Astrocyte (in vitro differentiated cells and primary cell): Measurements from ENCODE around the gene THBS1. TPM values are rescaled to one million over a fixed set of nuclear protein-coding genes. Genes with fewer than 3 reads are reported as not detected.
A peak's percentile ranks its signal among the peaks of the same experiment; 100 is the strongest.

Experiments used
- DNase-seq: peaks from one replicate; pipeline ENCODE4 v3.0.0-alpha.2; 2010; ENCODE audit warnings: low read depth
- FAIRE-seq: peaks from 2 replicates; lab custom pipeline; 2011; peaks lifted over from hg19 to GRCh38; lab: Jason Lieb, UNC
- H2AFZ ChIP-seq: 2 replicates; pipeline ENCODE4 v1.6.0; 2012; ENCODE audit warnings: low read depth, low read length, inconsistent platforms
- H3K27ac ChIP-seq: 2 replicates; pipeline ENCODE4 v1.5.1; 2011; ENCODE audit warnings: low read depth, low read length, inconsistent platforms
- H3K27me3 ChIP-seq: 2 replicates; pipeline ENCODE4 v1.6.0; 2011; ENCODE audit warnings: low read length, inconsistent platforms; ENCODE audit not compliant: insufficient read depth
- H3K36me3 ChIP-seq: 2 replicates; pipeline ENCODE4 v1.5.1; 2011; ENCODE audit warnings: low read length, inconsistent platforms; ENCODE audit not compliant: insufficient read depth
- H3K4me1 ChIP-seq: 2 replicates; pipeline ENCODE4 v1.5.1; 2011; ENCODE audit warnings: low read length, inconsistent platforms; ENCODE audit not compliant: insufficient read depth
- H3K4me2 ChIP-seq: 2 replicates; pipeline ENCODE4 v1.6.0; 2012; ENCODE audit warnings: low read length, inconsistent platforms
- H3K4me3 ChIP-seq: 2 replicates; pipeline ENCODE4 v1.5.1; 2011; ENCODE audit warnings: low read depth, mild to moderate bottlenecking, low read length, inconsistent platforms; ENCODE audit not compliant: insufficient read depth
- H3K79me2 ChIP-seq: 2 replicates; pipeline ENCODE4 v1.6.0; 2012; ENCODE audit warnings: mild to moderate bottlenecking, low read length, inconsistent platforms; ENCODE audit not compliant: insufficient read depth
- H3K9ac ChIP-seq: 2 replicates; pipeline ENCODE4 v1.6.0; 2012; ENCODE audit warnings: mild to moderate bottlenecking, low read length, inconsistent platforms
- H3K9me3 ChIP-seq: 2 replicates; pipeline ENCODE4 v1.5.1; 2012; ENCODE audit warnings: low read depth, mild to moderate bottlenecking, low read length, inconsistent platforms; ENCODE audit not compliant: insufficient read depth
- H4K20me1 ChIP-seq: 2 replicates; pipeline ENCODE4 v1.6.0; 2012; ENCODE audit warnings: low read length, inconsistent platforms; ENCODE audit not compliant: insufficient read depth
- H3K27ac Mint-ChIP-seq: one replicate; pipeline ENCODE4 v1.8.0; 2021; ENCODE audit warnings: mild to moderate bottlenecking, mixed read lengths; ENCODE audit not compliant: unreplicated experiment
- H3K27me3 Mint-ChIP-seq: one replicate; pipeline ENCODE4 v1.8.0; 2021; ENCODE audit warnings: low read depth, mixed read lengths; ENCODE audit not compliant: unreplicated experiment
- H3K36me3 Mint-ChIP-seq: one replicate; pipeline ENCODE4 v1.8.0; 2021; ENCODE audit warnings: low read depth, mixed read lengths; ENCODE audit not compliant: unreplicated experiment
- H3K4me1 Mint-ChIP-seq: one replicate; pipeline ENCODE4 v1.8.0; 2021; ENCODE audit warnings: low read depth, mixed read lengths; ENCODE audit not compliant: unreplicated experiment
- H3K4me3 Mint-ChIP-seq: one replicate; pipeline ENCODE4 v1.8.0; 2021; ENCODE audit warnings: mild to moderate bottlenecking, moderate library complexity, mixed read lengths; ENCODE audit not compliant: unreplicated experiment
- H3K9me3 Mint-ChIP-seq: one replicate; pipeline ENCODE4 v1.8.0; 2021; ENCODE audit warnings: mild to moderate bottlenecking, mixed read lengths; ENCODE audit not compliant: unreplicated experiment
- EZH2 ChIP-seq: IDR thresholded peaks from 2 replicates; pipeline ENCODE4 v1.6.1; 2012; ENCODE audit warnings: mild to moderate bottlenecking, low read length, inconsistent platforms; ENCODE audit not compliant: insufficient read depth
- total RNA-seq: library from RNA; stranded (reverse); gene quantifications from 2 replicates; pipeline ENCODE4 v1.2.1, GENCODE V29; 2021
- TF ChIP-seq, protein P1 (sequence below): IDR thresholded peaks from 2 replicates; pipeline ENCODE4 v1.5.1; 2011; ENCODE audit warnings: low read depth, mild to moderate bottlenecking, inconsistent platforms, low read length, moderate library complexity; ENCODE audit not compliant: insufficient read depth

THBS1 gene
- total RNA-seq, 1 donor from 2014 or later, result 720 TPM

DNA sequence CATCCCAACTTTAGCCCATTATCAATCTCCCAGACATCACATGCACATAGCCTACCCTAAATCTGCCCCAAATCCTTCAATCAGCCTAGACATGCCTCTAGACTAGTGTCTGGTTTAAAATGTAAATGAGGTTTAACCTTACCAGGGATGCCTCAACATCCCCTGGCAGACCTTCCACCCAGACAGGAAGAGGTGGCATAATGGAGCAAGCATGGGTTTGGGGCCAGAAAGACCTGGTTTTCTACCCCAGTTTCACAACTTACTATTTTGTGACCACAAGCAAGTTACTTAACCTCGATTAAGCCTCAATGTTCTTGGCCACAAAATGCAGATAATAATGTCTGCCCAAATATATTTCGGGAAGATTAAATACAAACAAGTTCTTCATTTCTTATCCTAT is 28.3 kb upstream of the THBS1 start:
- Histone ChIP-seq H2AFZ (no peak overlapping the region), H3K36me3 (no peaks in the 10 kb centered on the region), H3K4me3 (no peak overlapping the region), H3K9me3 (no peaks in the 10 kb centered on the region), H3K4me2 (no peak overlapping the region), H3K27me3 (no peaks in the 10 kb centered on the region), H3K79me2 (no peaks in the 10 kb centered on the region), H3K27ac (no peak overlapping the region), H3K4me1 (peaks cover 6% of the 10 kb centered on the region), H3K9ac (no peak overlapping the region), H4K20me1 (no peaks in the 10 kb centered on the region)
- Mint-ChIP-seq H3K27me3 (peaks cover 2% of the 10 kb centered on the region), H3K27ac (no peak overlapping the region), H3K9me3 (peaks cover 4% of the 10 kb centered on the region), H3K36me3 (no peaks in the 10 kb centered on the region), H3K4me3 (no peak overlapping the region), H3K4me1 (peaks cover 5% of the 10 kb centered on the region)
- TF ChIP-seq, protein P1, sequence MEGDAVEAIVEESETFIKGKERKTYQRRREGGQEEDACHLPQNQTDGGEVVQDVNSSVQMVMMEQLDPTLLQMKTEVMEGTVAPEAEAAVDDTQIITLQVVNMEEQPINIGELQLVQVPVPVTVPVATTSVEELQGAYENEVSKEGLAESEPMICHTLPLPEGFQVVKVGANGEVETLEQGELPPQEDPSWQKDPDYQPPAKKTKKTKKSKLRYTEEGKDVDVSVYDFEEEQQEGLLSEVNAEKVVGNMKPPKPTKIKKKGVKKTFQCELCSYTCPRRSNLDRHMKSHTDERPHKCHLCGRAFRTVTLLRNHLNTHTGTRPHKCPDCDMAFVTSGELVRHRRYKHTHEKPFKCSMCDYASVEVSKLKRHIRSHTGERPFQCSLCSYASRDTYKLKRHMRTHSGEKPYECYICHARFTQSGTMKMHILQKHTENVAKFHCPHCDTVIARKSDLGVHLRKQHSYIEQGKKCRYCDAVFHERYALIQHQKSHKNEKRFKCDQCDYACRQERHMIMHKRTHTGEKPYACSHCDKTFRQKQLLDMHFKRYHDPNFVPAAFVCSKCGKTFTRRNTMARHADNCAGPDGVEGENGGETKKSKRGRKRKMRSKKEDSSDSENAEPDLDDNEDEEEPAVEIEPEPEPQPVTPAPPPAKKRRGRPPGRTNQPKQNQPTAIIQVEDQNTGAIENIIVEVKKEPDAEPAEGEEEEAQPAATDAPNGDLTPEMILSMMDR, result no peak
- DNase-seq, result no peak
- FAIRE-seq, result no peak

DNA sequence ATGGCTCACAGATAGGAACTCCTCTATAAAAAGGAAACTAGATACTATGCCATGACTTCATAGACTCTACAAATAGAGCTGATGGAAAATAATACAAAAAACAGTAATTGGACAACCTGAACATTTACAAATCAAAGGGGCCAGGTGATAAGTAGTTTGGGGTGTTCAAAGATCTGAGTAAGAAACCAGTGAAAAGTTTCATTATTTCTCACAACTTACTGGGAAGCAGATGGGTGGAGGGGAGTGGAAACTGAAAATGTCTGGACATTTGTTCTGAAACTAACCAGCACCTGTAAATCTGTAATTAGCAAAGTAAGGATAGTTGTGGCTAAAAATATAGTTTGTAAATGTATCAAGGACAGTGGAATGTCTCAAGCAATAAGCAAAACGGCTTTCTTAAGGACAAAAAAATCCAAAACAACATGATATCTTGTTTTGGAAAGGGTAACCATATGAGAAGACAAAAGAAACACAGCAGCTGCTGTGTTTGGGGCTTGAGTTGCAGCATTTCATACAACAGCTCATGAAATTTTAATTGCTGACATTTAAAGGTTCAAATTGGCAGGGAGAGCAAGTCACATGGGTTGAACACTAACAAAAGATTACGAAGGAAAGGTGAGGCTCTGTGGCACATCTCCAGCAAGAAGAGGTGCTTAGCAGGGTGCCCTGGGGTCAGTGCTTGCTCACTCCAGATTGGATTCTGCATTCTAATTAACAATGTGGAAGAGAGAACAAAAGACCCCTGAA is 26.8 kb upstream of the THBS1 start:
- no peaks in the 10 kb centered on the region for H4K20me1 ChIP-seq
- H3K9ac ChIP-seq, result no peak overlapping the region
- Mint-ChIP-seq H3K36me3 (no peaks in the 10 kb centered on the region), H3K4me3 (no peak overlapping the region), H3K9me3 (peaks cover 4% of the 10 kb centered on the region), H3K4me1 (peaks cover 5% of the 10 kb centered on the region), H3K27me3 (peaks cover 2% of the 10 kb centered on the region), H3K27ac (no peak overlapping the region)
- H2AFZ ChIP-seq, result no peak overlapping the region
- no peak for DNase-seq
- no peak overlapping the region for H3K4me2 ChIP-seq
- no peak overlapping the region for H3K4me3 ChIP-seq
- no peaks in the 10 kb centered on the region for H3K9me3 ChIP-seq
- no peak overlapping the region for H3K27ac ChIP-seq
- H3K36me3 ChIP-seq, result no peaks in the 10 kb centered on the region
- no peak for TF ChIP-seq EZH2
- TF ChIP-seq, protein P1, result no peak
- no peak for FAIRE-seq
- no peaks in the 10 kb centered on the region for H3K27me3 ChIP-seq
- no peaks in the 10 kb centered on the region for H3K79me2 ChIP-seq
- H3K4me1 ChIP-seq, result peaks cover 6% of the 10 kb centered on the region

DNA sequence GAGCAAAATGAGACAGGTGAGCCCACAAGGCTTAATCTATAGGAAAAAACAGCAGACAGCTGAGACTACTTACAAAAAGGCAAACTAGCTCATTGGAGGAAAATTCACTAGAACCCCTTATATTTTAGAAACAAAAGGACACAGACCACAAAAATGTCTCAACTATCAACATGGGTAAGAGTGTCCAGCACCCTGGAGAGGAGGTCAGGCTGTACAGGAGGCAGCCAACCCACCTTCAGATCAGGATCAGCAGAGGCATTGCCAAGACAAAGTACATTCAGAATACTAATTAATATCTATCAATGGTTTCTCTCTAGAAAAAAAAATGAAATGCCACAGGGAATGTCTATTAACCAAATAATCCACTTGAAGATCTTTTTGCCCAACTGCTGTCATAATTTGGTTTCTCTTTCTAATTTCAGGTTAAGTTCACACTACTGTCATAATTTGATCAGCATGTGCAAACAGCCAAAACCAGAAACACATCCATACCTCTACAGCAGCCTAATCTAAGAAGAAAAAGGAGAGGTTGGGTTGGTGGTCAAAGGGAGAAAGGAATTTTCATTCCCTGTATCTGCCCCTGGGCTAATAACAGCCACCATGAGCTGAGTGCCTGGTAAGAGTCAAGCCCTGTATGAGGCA is 26.0 kb upstream of the THBS1 start:
- Histone ChIP-seq H3K9me3 (no peaks in the 10 kb centered on the region), H3K79me2 (no peaks in the 10 kb centered on the region), H3K4me2 (no peak overlapping the region), H2AFZ (no peak overlapping the region), H3K4me3 (no peak overlapping the region), H3K27me3 (no peaks in the 10 kb centered on the region), H4K20me1 (no peaks in the 10 kb centered on the region), H3K36me3 (no peaks in the 10 kb centered on the region), H3K4me1 (peaks cover 6% of the 10 kb centered on the region), H3K27ac (no peak overlapping the region), H3K9ac (no peak overlapping the region)
- Mint-ChIP-seq H3K9me3 (peaks cover 4% of the 10 kb centered on the region), H3K27ac (no peak overlapping the region), H3K27me3 (peaks cover 2% of the 10 kb centered on the region), H3K36me3 (no peaks in the 10 kb centered on the region), H3K4me3 (no peak overlapping the region), H3K4me1 (peaks cover 5% of the 10 kb centered on the region)
- FAIRE-seq (no peak), DNase-seq (peak; percentile 29)
- TF ChIP-seq, protein P1, result no peak
- no peak for TF ChIP-seq EZH2
